HUES64 (cell line): ENCODE measurements around the gene PSME4. TPM values are rescaled to one million over a fixed set of nuclear protein-coding genes. Genes with fewer than 3 reads are reported as not detected.
A peak's percentile ranks its signal among the peaks of the same experiment; 100 is the strongest.

ENCODE experiments used
- H3K27ac ChIP-seq: 2 replicates; pipeline ENCODE4 v1.7.0; 2013; ENCODE audit warnings: low read depth, low read length, inconsistent platforms
- H3K27me3 ChIP-seq: 2 replicates; pipeline ENCODE4 v1.6.1; 2013; ENCODE audit warnings: mild to moderate bottlenecking, low read length; ENCODE audit not compliant: insufficient read depth
- H3K36me3 ChIP-seq: 2 replicates; pipeline ENCODE4 v1.6.1; 2013; ENCODE audit warnings: mild to moderate bottlenecking, low read length; ENCODE audit not compliant: insufficient read depth
- H3K4me1 ChIP-seq: 2 replicates; pipeline ENCODE4 v1.6.1; 2013; ENCODE audit warnings: mild to moderate bottlenecking, low read length, moderate library complexity; ENCODE audit not compliant: insufficient read depth
- H3K4me3 ChIP-seq: 2 replicates; pipeline ENCODE4 v1.5.1; 2013; ENCODE audit warnings: mild to moderate bottlenecking, low read length, moderate library complexity
- H3K9ac ChIP-seq: 2 replicates; pipeline ENCODE4 v1.6.1; 2013; ENCODE audit warnings: mild to moderate bottlenecking, low read depth, low read length
- H3K9me3 ChIP-seq: 2 replicates; pipeline ENCODE4 v1.6.1; 2013; ENCODE audit warnings: low read depth, low read length; ENCODE audit not compliant: insufficient read depth
- WGBS: fragments of 150-250, 120-280 bp; methylation state at CpG from one replicate; pipeline ENCODE4 v1.1.7; 2013; ENCODE audit warnings: missing lambda C conversion rate; 5-methylcytosine and 5-hydroxymethylcytosine counted together
- polyA plus RNA-seq, 2 experiments: library from polyadenylated mRNA; stranded (reverse); fragments of 50-300 nt; gene quantifications; one replicate each; pipeline ENCODE4 v1.2.3, GENCODE V29; 2013

The PSME4 gene
- 47.8 TPM for polyA plus RNA-seq (2013, experiment 1 of 2)
- 47.0 TPM for polyA plus RNA-seq (2013, experiment 2 of 2)

- Histone ChIP-seq H3K36me3 (peaks cover 7% of the 10 kb centered on the region), H3K27ac (peak within 1 kb of the TSS; percentile 89), H3K9ac (peak within 1 kb of the TSS; percentile 85), H3K4me3 (peak within 1 kb of the TSS; percentile 90), H3K4me1 (peaks cover 18% of the 10 kb centered on the region; the same call in 1 of the 2 replicates), H3K9me3 (no peaks in the 10 kb centered on the region), H3K27me3 (no peaks in the 10 kb centered on the region)
- WGBS = under 1% methylated on average over 76 of the region's 81 CpGs
These were observed at the start of gene PSME4 for GRCh38 chr2:53970724-53971602. Gene PSME4, minus strand, starts transcription at chr2:53970993. Its CDS starts 209 bp downstream, at chr2:53970784.

DNA sequence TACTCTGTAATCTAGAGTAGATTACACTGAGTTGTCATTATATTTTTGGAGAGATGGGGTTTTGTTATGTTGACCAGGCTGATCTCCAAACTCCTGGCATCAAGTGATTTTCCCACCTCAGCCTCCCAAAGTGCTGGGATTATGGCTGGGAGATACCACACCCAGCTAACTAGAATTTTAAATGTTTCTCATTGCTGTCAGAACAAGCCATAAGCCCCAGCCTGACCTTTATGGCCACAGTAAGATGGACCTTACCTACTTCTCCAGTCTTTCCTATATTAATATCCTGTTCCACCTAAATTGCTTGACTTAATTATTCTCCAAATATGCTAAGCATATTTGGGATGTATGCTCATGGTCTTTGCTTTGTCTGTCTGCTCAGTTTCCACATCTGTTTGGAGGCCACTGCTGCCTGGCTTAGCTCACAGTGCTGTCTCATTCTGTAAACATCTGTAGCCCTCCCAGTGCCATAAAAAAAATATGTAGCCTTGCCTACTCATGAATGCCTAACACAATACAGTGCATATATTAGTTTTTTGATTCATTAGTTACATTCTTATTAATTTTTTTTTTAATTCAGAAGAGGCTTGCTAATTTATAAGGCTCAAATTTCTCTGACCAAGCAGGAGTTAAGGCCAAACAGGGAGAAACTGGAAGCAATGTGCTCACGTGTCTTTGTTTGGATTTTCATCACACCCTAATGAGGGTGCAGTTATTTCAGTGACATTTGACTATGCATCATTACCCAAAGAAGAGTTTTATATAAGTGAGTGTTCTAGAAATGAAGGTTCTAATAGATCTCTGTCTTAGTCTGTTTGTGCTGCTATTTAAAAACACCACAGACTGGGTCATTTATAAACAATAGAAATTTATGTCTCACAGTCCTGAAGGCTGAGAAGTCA lies 45.3 kb upstream of the PSME4 start:
- Histone ChIP-seq H3K36me3 (no peaks in the 10 kb centered on the region), H3K27me3 (no peaks in the 10 kb centered on the region), H3K9ac (no peak overlapping the region), H3K9me3 (peaks cover 11% of the 10 kb centered on the region), H3K4me1 (no peaks in the 10 kb centered on the region), H3K27ac (no peak overlapping the region), H3K4me3 (no peak overlapping the region)
- 79% methylated on average over 1 of the region's 1 CpG for WGBS

DNA sequence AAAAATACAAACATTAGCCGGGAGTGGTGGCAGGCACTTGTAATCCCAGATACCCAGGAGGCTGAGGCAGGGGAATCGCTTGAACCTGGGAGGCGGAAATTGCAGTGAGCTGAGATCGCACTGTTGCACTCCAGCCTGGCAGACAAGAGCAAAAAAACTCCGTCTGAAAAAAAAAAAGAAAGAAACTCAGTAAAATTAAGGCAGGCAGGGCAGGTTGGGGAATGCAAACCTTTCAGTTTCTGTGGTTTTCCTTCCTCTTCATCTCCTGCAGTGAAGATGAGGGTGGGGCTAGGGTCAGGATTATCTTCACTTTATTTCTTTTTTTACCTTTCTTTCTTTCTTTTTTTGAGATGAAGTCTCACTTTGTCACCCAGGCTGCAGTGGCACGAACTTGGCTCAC lies 43.2 kb upstream of the PSME4 start:
- no peaks in the 10 kb centered on the region for H3K4me1 ChIP-seq

GRCh38 chr2:54012538-54013141 lies 41.8 kb upstream of the PSME4 start:
- 93% methylated on average over 11 of the region's 11 CpGs for WGBS
- H3K36me3 ChIP-seq = no peaks in the 10 kb centered on the region
- H3K4me1 ChIP-seq = no peaks in the 10 kb centered on the region
- H3K27me3 ChIP-seq = no peaks in the 10 kb centered on the region
- no peaks in the 10 kb centered on the region for H3K9me3 ChIP-seq
- no peak overlapping the region for H3K27ac ChIP-seq
- H3K9ac ChIP-seq = no peak overlapping the region
- no peak overlapping the region for H3K4me3 ChIP-seq

More for the DNA sequence above, 43.2 kb upstream of the PSME4 start:
- Histone ChIP-seq H3K27ac (no peak overlapping the region), H3K27me3 (no peaks in the 10 kb centered on the region), H3K9me3 (no peaks in the 10 kb centered on the region), H3K9ac (no peak overlapping the region), H3K36me3 (no peaks in the 10 kb centered on the region), H3K4me3 (no peak overlapping the region)
- 92% methylated on average over 6 of the region's 6 CpGs for WGBS

GRCh38 chr2:54009549-54009948 lies 38.8 kb upstream of the PSME4 start:
- Histone ChIP-seq H3K9ac (no peak overlapping the region), H3K27me3 (no peaks in the 10 kb centered on the region), H3K9me3 (no peaks in the 10 kb centered on the region), H3K4me3 (no peak overlapping the region), H3K4me1 (no peaks in the 10 kb centered on the region), H3K27ac (no peak overlapping the region), H3K36me3 (no peaks in the 10 kb centered on the region)
- WGBS = no CpG with 5 or more reads among the region's 1 CpG

GRCh38 chr2:54008439-54008838 lies 37.6 kb upstream of the PSME4 start:
- WGBS = 100% methylated on average over 1 of the region's 2 CpGs

GRCh38 chr2:54000524-54000923 lies 29.7 kb upstream of the PSME4 start:
- H3K4me1 ChIP-seq = no peaks in the 10 kb centered on the region
- H3K9ac ChIP-seq = no peak overlapping the region
- no peaks in the 10 kb centered on the region for H3K27me3 ChIP-seq
- no peaks in the 10 kb centered on the region for H3K9me3 ChIP-seq
- H3K27ac ChIP-seq = no peak overlapping the region
- 84% methylated on average over 2 of the region's 3 CpGs for WGBS
- no peak overlapping the region for H3K4me3 ChIP-seq
- no peaks in the 10 kb centered on the region for H3K36me3 ChIP-seq

More at GRCh38 chr2:54008439-54008838, 37.6 kb upstream of the PSME4 start:
- no peak overlapping the region for H3K9ac ChIP-seq
- no peaks in the 10 kb centered on the region for H3K36me3 ChIP-seq
- H3K27me3 ChIP-seq = no peaks in the 10 kb centered on the region
- no peak overlapping the region for H3K27ac ChIP-seq
- no peaks in the 10 kb centered on the region for H3K4me1 ChIP-seq
- H3K9me3 ChIP-seq = no peaks in the 10 kb centered on the region
- H3K4me3 ChIP-seq = no peak overlapping the region

DNA sequence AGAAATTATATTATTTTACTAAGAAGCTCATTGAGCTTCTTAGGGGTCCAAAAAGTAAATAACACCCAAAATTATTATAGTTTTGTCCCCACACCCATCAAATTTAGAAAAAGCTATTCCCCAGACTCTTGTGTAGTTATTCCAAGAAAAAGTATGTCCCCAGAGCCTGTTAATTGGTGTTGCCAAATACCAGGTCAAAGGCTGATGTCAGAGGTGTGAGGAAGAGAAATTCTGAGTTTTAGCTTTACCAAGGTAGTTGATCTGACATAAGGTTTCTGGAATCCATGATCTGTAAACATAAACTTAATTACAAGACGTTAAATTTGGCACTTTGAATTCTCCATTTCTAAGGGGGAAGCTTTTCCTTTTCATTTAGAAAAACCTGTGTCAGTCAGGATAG lies 29.3 kb upstream of the PSME4 start:
- no CpG with 5 or more reads among the region's 1 CpG for WGBS
- Histone ChIP-seq H3K9ac (no peak overlapping the region), H3K4me3 (no peak overlapping the region), H3K9me3 (no peaks in the 10 kb centered on the region), H3K36me3 (no peaks in the 10 kb centered on the region), H3K27me3 (no peaks in the 10 kb centered on the region), H3K4me1 (no peaks in the 10 kb centered on the region), H3K27ac (no peak overlapping the region)

DNA sequence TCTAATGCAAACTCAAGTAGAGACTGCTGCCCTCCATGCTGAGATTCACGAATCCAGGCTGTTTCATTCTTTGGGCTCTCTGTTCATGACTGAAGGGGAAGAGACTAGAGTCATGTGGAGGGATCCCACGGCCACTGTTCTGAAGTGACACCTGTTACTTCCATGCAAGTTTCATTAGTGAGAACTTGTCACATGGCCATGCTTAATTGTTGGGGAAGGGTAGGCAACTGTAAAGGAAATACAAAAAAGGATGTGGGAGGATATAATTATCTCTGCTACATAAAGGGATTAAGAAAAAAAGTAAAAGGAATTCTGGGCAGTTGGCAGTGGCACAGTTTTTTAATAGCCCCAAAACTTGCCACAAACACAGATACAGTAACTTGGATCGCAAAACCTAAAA lies 28.0 kb upstream of the PSME4 start:
- Histone ChIP-seq H3K36me3 (no peaks in the 10 kb centered on the region), H3K27ac (no peak overlapping the region), H3K4me3 (no peak overlapping the region), H3K9me3 (no peaks in the 10 kb centered on the region), H3K9ac (no peak overlapping the region), H3K27me3 (no peaks in the 10 kb centered on the region), H3K4me1 (no peaks in the 10 kb centered on the region)
- 89% methylated on average over 3 of the region's 3 CpGs for WGBS

- no peak overlapping the region for H3K9ac ChIP-seq
- no peaks in the 10 kb centered on the region for H3K9me3 ChIP-seq
- H3K27me3 ChIP-seq = no peaks in the 10 kb centered on the region
- WGBS = 94% methylated on average over 7 of the region's 8 CpGs
- H3K36me3 ChIP-seq = no peaks in the 10 kb centered on the region
- no peak overlapping the region for H3K4me3 ChIP-seq
- H3K4me1 ChIP-seq = no peaks in the 10 kb centered on the region
- no peak overlapping the region for H3K27ac ChIP-seq
These were observed 24.3 kb upstream of the PSME4 start for GRCh38 chr2:53994818-53995808.
